HCT116 (cell line): Measurements from ENCODE around the gene CA10.

Source experiments
- EZH2 ChIP-seq: fragments of 200-600 bp; sonication (generic); IDR thresholded peaks from 2 replicates; pipeline ENCODE4 v1.6.1; 2017; ENCODE audit warnings: antibody characterized with exemption, mixed run types
- EZH2phosphoT487 ChIP-seq: fragments of 200-600 bp; IDR thresholded peaks from 2 replicates; pipeline ENCODE4 v1.6.1; 2018; ENCODE audit warnings: antibody characterized with exemption, borderline replicate concordance
- POLR2A ChIP-seq: IDR thresholded peaks from 2 replicates; pipeline ENCODE4 v1.7.0; 2011; ENCODE audit warnings: borderline replicate concordance; ENCODE audit not compliant: insufficient read depth, insufficient read length; ENCODE audit errors: extremely low read depth
- POLR2AphosphoS5 ChIP-seq: IDR thresholded peaks from 2 replicates; pipeline ENCODE4 v1.6.1; 2011; ENCODE audit warnings: mild to moderate bottlenecking, low read depth, low read length, moderate library complexity
- TF ChIP-seq, protein P1 (sequence below), 3 experiments: fragments of 200-600 bp in 1 of 3; sonication (generic) in 1 of 3; IDR thresholded peaks in 2 of 3; conservative IDR thresholded peaks in 1 of 3; 2 replicates each; pipeline ENCODE4 v1.5.1; 2012 to 2017; ENCODE audit warnings: low read depth in 2 of 3, low read length in 2 of 3, antibody characterized with exemption in 1 of 3, borderline replicate concordance in 1 of 3, control low read depth in 1 of 3, mild to moderate bottlenecking in 1 of 3, mixed read lengths in 1 of 3, mixed run types in 1 of 3, moderate library complexity in 1 of 3; ENCODE audit not compliant: insufficient read depth in 1 of 3

- TF ChIP-seq, protein P1, sequence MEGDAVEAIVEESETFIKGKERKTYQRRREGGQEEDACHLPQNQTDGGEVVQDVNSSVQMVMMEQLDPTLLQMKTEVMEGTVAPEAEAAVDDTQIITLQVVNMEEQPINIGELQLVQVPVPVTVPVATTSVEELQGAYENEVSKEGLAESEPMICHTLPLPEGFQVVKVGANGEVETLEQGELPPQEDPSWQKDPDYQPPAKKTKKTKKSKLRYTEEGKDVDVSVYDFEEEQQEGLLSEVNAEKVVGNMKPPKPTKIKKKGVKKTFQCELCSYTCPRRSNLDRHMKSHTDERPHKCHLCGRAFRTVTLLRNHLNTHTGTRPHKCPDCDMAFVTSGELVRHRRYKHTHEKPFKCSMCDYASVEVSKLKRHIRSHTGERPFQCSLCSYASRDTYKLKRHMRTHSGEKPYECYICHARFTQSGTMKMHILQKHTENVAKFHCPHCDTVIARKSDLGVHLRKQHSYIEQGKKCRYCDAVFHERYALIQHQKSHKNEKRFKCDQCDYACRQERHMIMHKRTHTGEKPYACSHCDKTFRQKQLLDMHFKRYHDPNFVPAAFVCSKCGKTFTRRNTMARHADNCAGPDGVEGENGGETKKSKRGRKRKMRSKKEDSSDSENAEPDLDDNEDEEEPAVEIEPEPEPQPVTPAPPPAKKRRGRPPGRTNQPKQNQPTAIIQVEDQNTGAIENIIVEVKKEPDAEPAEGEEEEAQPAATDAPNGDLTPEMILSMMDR (IDR thresholded peaks at IDR 0.05 in 2 of 3, conservative IDR thresholded peaks at IDR 0.05 in 1 of 3; ENCODE audit: borderline replicate concordance in 1 of 3, insufficient read depth in 1 of 3, low read depth in 2 of 3, low read length in 2 of 3): no peak
- TF ChIP-seq POLR2AphosphoS5 (no peak), EZH2 (no peak), POLR2A (no peak), EZH2phosphoT487 (no peak)
Observed at GRCh38 chr17:52036416-52036815, 122.1 kb downstream of the CA10 start.
